ENCODE results near the gene XXYLT1. TPM values are rescaled to one million over a fixed set of nuclear protein-coding genes. Genes with fewer than 3 reads are reported as not detected.
A peak's percentile ranks its signal among the peaks of the same experiment; 100 is the strongest.

The XXYLT1 gene
- total and polyA plus RNA-seq, 9 of the 15 experiments (the other 6 are each of a cell fraction or from before 2014, with no cell fraction given): 1.9 to 18.9 (median 15.0) TPM

- Histone ChIP-seq H3K4me3 (peak overlapping the region; percentile 55), H3K9me1 (ENCODE audit: control insufficient read depth, insufficient read depth, low read length) (no peaks in the 10 kb centered on the region), H3K79me2 (ENCODE audit: control insufficient read depth, insufficient read depth, low read length) (peaks cover 35% of the 10 kb centered on the region), H3K36me3 (ENCODE audit: control insufficient read depth, insufficient read depth, low read length) (peaks cover 12% of the 10 kb centered on the region; the same call in 2 of the 3 replicates), H3K9me3 (replicated peaks; ENCODE audit: control insufficient read depth, insufficient read depth, low read depth, low read length) (no peaks in the 10 kb centered on the region), H3K4me2 (ENCODE audit: insufficient read depth, low read length) (peak overlapping the region; percentile 64), H4K20me1 (replicated peaks; ENCODE audit: control insufficient read depth, insufficient read depth, low read length) (no peaks in the 10 kb centered on the region), H3K27ac (ENCODE audit: extremely low read depth, low read depth, low read length) (peak overlapping the region; percentile 89), H3K9ac (ENCODE audit: insufficient read depth in 1 of 2, low read depth in 2 of 2, low read length in 2 of 2) (peak overlapping the region; percentile 79 to 91), H2AFZ (ENCODE audit: low read depth, low read length) (peak overlapping the region; percentile 75), H3K4me1 (replicated peaks in 1 of 2; ENCODE audit: control insufficient read depth in 2 of 2, insufficient read depth in 2 of 2, low read length in 2 of 2) (peaks cover 14 to 41% of the 10 kb centered on the region in 2 experiments), H3K27me3 (ENCODE audit: control insufficient read depth in 2 of 2, insufficient read depth in 2 of 2, low read length in 2 of 2) (no peaks in the 10 kb centered on the region)
- WGBS (ENCODE audit: insufficient coverage, low coverage, missing lambda C conversion rate): 5% methylated on average over 60 of the region's 82 CpGs
- in situ Hi-C loops (cut with MboI) (no loop called here), intact Hi-C loops (cut with micrococcal nuclease) (loop anchor here (1.0 to 10.0 kb wide), 5 partner anchors 72 to 925 kb away; no protein-coding TSS in a partner anchor)
- DNase-seq (ENCODE audit: extremely low read depth in 1 of 4, low spot score in 3 of 4) (peak; percentile 91 to 97 (median 95)), FAIRE-seq (peak; percentile 65), ATAC-seq (peak; percentile 90)
- CTCF ChIA-PET (ENCODE audit: low intra/inter-chr PET ratio): interaction anchor here (0.6 to 1.7 kb wide), 7 partner anchors 225 to 588 kb away, joined by 3 to 19 read pairs (median 4); no protein-coding TSS in a partner anchor
- TSS peak; percentile 45 for BruUV-seq (replicated peaks)
- POLR2A ChIA-PET: interaction anchor here (0.6 to 1.1 kb wide), 5 partner anchors 10 to 577 kb away, joined by 3 to 6 read pairs (median 3); no protein-coding TSS in a partner anchor
- no peak for TF ChIP-seq ZNF232 (CRISPR knock-in tag; IDR thresholded peaks at IDR 0.05)
- TF ChIP-seq ZNF174 (CRISPR knock-in tag; IDR thresholded peaks at IDR 0.05): no peak
- TF ChIP-seq KDM4B (IDR thresholded peaks at IDR 0.05; ENCODE audit: borderline replicate concordance in 2 of 2, low read depth in 1 of 2): no peak
- no peak for TF ChIP-seq BACH1 (tag; IDR thresholded peaks at IDR 0.05)
- TF ChIP-seq EP300 (IDR thresholded peaks at IDR 0.05; ENCODE audit: low read length): no peak; the same call in 1 of the 2 replicates
- no peak for TF ChIP-seq TRIM24 (IDR thresholded peaks at IDR 0.05)
- TF ChIP-seq PYGO2 (tag; IDR thresholded peaks at IDR 0.05): no peak
- no peak for TF ChIP-seq ZNF551 (CRISPR knock-in tag; IDR thresholded peaks at IDR 0.05)
- TF ChIP-seq HDAC1 (IDR thresholded peaks at IDR 0.05): peak in 1 of 2 experiments; percentile 38; a peak in 1 of 4 replicates
- TF ChIP-seq, protein P1, sequence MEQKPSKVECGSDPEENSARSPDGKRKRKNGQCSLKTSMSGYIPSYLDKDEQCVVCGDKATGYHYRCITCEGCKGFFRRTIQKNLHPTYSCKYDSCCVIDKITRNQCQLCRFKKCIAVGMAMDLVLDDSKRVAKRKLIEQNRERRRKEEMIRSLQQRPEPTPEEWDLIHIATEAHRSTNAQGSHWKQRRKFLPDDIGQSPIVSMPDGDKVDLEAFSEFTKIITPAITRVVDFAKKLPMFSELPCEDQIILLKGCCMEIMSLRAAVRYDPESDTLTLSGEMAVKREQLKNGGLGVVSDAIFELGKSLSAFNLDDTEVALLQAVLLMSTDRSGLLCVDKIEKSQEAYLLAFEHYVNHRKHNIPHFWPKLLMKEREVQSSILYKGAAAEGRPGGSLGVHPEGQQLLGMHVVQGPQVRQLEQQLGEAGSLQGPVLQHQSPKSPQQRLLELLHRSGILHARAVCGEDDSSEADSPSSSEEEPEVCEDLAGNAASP (IDR thresholded peaks at IDR 0.05): no peak
- no peak for TF ChIP-seq PPARD (CRISPR knock-in tag; IDR thresholded peaks at IDR 0.05)
- TF ChIP-seq ZBTB17 (CRISPR knock-in tag; IDR thresholded peaks at IDR 0.05): peak; percentile 56; the same call in 1 of the 2 replicates
- TF ChIP-seq, protein P2, sequence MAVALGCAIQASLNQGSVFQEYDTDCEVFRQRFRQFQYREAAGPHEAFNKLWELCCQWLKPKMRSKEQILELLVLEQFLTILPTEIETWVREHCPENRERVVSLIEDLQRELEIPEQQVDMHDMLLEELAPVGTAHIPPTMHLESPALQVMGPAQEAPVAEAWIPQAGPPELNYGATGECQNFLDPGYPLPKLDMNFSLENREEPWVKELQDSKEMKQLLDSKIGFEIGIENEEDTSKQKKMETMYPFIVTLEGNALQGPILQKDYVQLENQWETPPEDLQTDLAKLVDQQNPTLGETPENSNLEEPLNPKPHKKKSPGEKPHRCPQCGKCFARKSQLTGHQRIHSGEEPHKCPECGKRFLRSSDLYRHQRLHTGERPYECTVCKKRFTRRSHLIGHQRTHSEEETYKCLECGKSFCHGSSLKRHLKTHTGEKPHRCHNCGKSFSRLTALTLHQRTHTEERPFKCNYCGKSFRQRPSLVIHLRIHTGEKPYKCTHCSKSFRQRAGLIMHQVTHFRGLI (CRISPR knock-in tag; IDR thresholded peaks at IDR 0.05): no peak
- TF ChIP-seq ZNF583 (CRISPR knock-in tag; IDR thresholded peaks at IDR 0.05): 0 out of 2 replicates have a peak, but pooled peaks have one; percentile 10
- no peak for TF ChIP-seq ZNF124 (CRISPR knock-in tag; IDR thresholded peaks at IDR 0.05)
- TF ChIP-seq U2AF2 (optimal IDR thresholded peaks at IDR 0.05; ENCODE audit: low read depth, low read length): no peak
- TF ChIP-seq CTCF (IDR thresholded peaks at IDR 0.05 in 2 of 3, conservative IDR thresholded peaks at IDR 0.05 in 1 of 3; ENCODE audit: insufficient read depth in 2 of 3, low read depth in 1 of 3, low read length in 3 of 3): peak; percentile 46 to 73 (median 68); a peak in 5 of 6 replicates
- TF ChIP-seq SNAPC5 (CRISPR knock-in tag; IDR thresholded peaks at IDR 0.05): no peak
Measured at GRCh38 chr3:195259475-195260279, 11.3 kb downstream of the XXYLT1 start.

Data from K562 (cell line).